Panc1 (cell line): Measurements from ENCODE around the gene GH2.

Experiments
- CTCF ChIP-seq: fragments of 450-650 bp; IDR thresholded peaks from 2 replicates; pipeline ENCODE4 v1.5.1; 2017; ENCODE audit warnings: mild to moderate bottlenecking
- POLR2AphosphoS5 ChIP-seq: IDR thresholded peaks from 2 replicates; pipeline ENCODE4 v1.6.1; 2012; ENCODE audit warnings: mild to moderate bottlenecking, low read depth, low read length, moderate library complexity
- REST ChIP-seq, 2 experiments: IDR thresholded peaks; 2 replicates each; pipeline ENCODE4 v1.6.1; 2011 to 2012; ENCODE audit warnings: low read depth in 2 of 2, control low read depth in 1 of 2, low read length in 1 of 2, mild to moderate bottlenecking in 1 of 2, moderate library complexity in 1 of 2; ENCODE audit not compliant: insufficient read depth in 1 of 2
- SIN3A ChIP-seq: IDR thresholded peaks from 2 replicates; pipeline ENCODE4 v1.6.1; 2012; ENCODE audit warnings: low read depth, mild to moderate bottlenecking, low read length, moderate library complexity, borderline replicate concordance; ENCODE audit not compliant: insufficient read depth

GRCh38 chr17:63910096-63910495 lies 28.4 kb upstream of the GH2 start:
- TF ChIP-seq CTCF (no peak), SIN3A (no peak), REST (IDR thresholded peaks at IDR 0.05; ENCODE audit: insufficient read depth in 1 of 2, low read depth in 2 of 2, low read length in 1 of 2) (no peak), POLR2AphosphoS5 (no peak)
